MCF 10A (cell line): ENCODE data around the gene CRADD. TPM values are rescaled to one million over a fixed set of nuclear protein-coding genes. Genes with fewer than 3 reads are reported as not detected.
A peak's percentile ranks its signal among the peaks of the same experiment; 100 is the strongest.

Source experiments
- BruUV-seq: library from RNA; stranded (reverse); fragments of 400-500 nt; replicated peaks from 2 replicates; lab custom pipeline; 2021; lab: Mats Ljungman, UMichigan
- CTCF ChIA-PET: fragments of 300-600 bp; sonication (Branson Sonifier 250); formaldehyde crosslinking; extraction: SDS; loops from one replicate; lab custom pipeline; 2021; ENCODE audit warnings: antibody characterized with exemption, inconsistent platforms; lab: Yijun Ruan, JAX
- POLR2A ChIA-PET: fragments of 300-600, 350-650 bp; sonication (Branson Sonifier 250); formaldehyde crosslinking; extraction: SDS; loops from one replicate; lab custom pipeline; 2020; ENCODE audit warnings: antibody characterized with exemption, inconsistent platforms; lab: Yijun Ruan, JAX
- DNase-seq: peaks from one replicate; pipeline ENCODE4 v3.0.0-alpha.2; 2018; ENCODE audit not compliant: unreplicated experiment
- H3K27ac Mint-ChIP-seq: one replicate; pipeline ENCODE4 v1.8.0; 2022; ENCODE audit warnings: mild to moderate bottlenecking, low read depth, mixed read lengths; ENCODE audit not compliant: unreplicated experiment
- H3K27me3 Mint-ChIP-seq: one replicate; pipeline ENCODE4 v1.8.0; 2022; ENCODE audit warnings: mixed read lengths; ENCODE audit not compliant: insufficient read depth, unreplicated experiment
- H3K36me3 Mint-ChIP-seq: one replicate; pipeline ENCODE4 v1.8.0; 2022; ENCODE audit warnings: mild to moderate bottlenecking, moderate library complexity, mixed read lengths; ENCODE audit not compliant: insufficient read depth, unreplicated experiment
- H3K4me1 Mint-ChIP-seq: one replicate; pipeline ENCODE4 v1.8.0; 2022; ENCODE audit warnings: mixed read lengths; ENCODE audit not compliant: insufficient read depth, unreplicated experiment
- H3K4me3 Mint-ChIP-seq: one replicate; pipeline ENCODE4 v1.8.0; 2022; ENCODE audit warnings: mild to moderate bottlenecking, moderate library complexity, mixed read lengths; ENCODE audit not compliant: unreplicated experiment
- H3K9me3 Mint-ChIP-seq: one replicate; pipeline ENCODE4 v1.8.0; 2022; ENCODE audit warnings: mixed read lengths; ENCODE audit not compliant: unreplicated experiment
- intact Hi-C: fragments of 100-400 bp; cut with micrococcal nuclease; formaldehyde crosslinking; loops from 2 replicates; pipeline ENCODE4 v1.14.1; 2022
- total RNA-seq: library from RNA; stranded (reverse); gene quantifications from 2 replicates; pipeline ENCODE4 v1.2.3, GENCODE V29; 2022
- TF ChIP-seq, protein P1 (sequence below): fragments of 200-600 bp; IDR thresholded peaks from one replicate; pipeline ENCODE4 v1.8.0; 2022; ENCODE audit warnings: antibody characterized with exemption, mild to moderate bottlenecking; ENCODE audit not compliant: unreplicated experiment

The CRADD gene
- total RNA-seq, 1 experiment from 2014 or later: 15.4 TPM

DNA sequence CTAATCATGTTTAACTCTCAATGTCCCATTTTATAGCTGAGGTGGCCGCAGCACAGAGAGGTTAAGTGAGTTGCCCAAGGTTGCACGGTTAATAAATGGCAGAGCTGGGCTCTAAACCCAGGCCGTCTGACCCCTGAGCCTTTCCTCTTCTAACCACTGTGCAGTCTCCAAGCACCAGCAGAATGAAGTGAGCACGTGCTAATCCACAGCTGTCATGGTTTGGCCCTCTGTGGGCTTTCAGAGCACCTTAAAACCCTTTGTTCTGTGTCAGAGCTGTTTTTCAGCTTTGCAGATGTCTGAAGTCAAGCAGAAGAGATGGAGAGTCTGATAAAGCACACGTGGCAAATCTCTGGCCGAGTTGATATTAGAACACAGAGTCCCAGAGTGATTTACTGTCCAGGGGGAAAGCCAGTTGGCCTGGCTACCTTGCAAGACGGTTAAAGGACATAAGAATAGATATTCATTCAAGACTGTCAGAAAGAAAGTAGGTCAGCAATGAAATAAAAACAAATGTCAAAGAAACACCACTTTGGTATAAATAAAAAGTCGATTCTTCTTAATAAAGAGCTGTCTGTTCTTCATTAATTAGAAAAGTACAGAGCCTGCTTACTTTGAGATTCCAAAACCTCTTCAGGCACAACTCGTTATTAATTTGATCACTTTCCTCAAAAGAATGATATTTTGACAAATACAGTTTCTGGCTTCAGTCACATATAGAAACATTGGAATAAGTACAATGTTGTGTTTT, 107.3 kb downstream of the CRADD start:
- H3K27ac Mint-ChIP-seq: peak overlapping the region; percentile 80
- DNase-seq: peak; percentile 49
- H3K36me3 Mint-ChIP-seq: no peaks in the 10 kb centered on the region
- H3K4me3 Mint-ChIP-seq: peak overlapping the region; percentile 3
- intact Hi-C loops: no loop called here
- H3K9me3 Mint-ChIP-seq: no peaks in the 10 kb centered on the region
- ChIA-PET POLR2A (interaction anchor here (0.6 to 4.0 kb wide), 28 partner anchors 9 to 342 kb away, joined by 3 to 49 read pairs (median 4); partner anchors contain the start of gene CRADD), CTCF (interaction anchor here (0.5 to 4.0 kb wide), 11 partner anchors 9 to 894 kb away, joined by 3 to 29 read pairs (median 4); no protein-coding TSS in a partner anchor)
- no peaks in the 10 kb centered on the region for H3K27me3 Mint-ChIP-seq
- peaks cover 24% of the 10 kb centered on the region for H3K4me1 Mint-ChIP-seq
- TF ChIP-seq, protein P1, sequence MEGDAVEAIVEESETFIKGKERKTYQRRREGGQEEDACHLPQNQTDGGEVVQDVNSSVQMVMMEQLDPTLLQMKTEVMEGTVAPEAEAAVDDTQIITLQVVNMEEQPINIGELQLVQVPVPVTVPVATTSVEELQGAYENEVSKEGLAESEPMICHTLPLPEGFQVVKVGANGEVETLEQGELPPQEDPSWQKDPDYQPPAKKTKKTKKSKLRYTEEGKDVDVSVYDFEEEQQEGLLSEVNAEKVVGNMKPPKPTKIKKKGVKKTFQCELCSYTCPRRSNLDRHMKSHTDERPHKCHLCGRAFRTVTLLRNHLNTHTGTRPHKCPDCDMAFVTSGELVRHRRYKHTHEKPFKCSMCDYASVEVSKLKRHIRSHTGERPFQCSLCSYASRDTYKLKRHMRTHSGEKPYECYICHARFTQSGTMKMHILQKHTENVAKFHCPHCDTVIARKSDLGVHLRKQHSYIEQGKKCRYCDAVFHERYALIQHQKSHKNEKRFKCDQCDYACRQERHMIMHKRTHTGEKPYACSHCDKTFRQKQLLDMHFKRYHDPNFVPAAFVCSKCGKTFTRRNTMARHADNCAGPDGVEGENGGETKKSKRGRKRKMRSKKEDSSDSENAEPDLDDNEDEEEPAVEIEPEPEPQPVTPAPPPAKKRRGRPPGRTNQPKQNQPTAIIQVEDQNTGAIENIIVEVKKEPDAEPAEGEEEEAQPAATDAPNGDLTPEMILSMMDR: no peak
- TSS peak; percentile 91 for BruUV-seq

DNA sequence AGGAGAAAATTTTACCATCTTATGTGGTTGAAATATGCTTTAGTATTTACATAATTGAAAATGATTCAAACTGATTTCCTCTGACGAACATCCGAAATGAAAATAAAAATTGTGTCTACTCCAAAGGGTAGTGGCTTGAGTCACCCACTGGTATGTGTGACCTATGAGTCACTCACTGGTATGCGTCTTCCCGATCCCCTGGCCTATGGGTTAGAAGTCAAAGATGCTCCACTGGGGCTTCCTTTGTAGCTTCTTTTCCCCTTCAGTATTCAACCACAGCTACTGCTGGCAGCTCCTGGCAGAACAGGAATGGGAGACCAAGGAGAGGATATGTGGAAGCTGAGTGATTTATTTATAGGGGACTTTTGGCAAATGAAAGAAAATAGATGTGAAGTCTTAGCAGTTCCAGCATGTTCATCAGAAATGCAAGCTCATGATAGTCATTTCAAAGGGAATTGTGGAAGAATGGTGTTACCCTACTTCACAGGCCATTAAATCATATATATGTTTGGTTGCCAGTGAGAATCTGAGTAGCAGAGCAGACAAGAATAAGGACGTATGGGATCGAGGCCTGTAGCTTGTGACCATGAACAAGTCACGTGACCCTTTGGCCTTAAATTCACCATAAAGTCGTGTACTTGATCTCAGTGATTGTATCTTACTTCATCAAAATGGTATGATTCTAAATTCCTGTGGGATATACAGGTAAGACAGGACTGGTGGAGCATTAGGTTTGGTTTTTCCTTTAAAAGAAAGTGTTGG, 108.3 kb downstream of the CRADD start:
- peaks cover 29% of the 10 kb centered on the region for H3K4me1 Mint-ChIP-seq
- BruUV-seq: TSS peak; percentile 58
- no peaks in the 10 kb centered on the region for H3K9me3 Mint-ChIP-seq
- no peaks in the 10 kb centered on the region for H3K27me3 Mint-ChIP-seq
- H3K36me3 Mint-ChIP-seq: no peaks in the 10 kb centered on the region
- POLR2A ChIA-PET: interaction anchor here (0.6 to 4.0 kb wide), 31 partner anchors 8 to 1757 kb away, joined by 3 to 49 read pairs (median 4); partner anchors contain the start of gene CRADD
- peak; percentile 94 for DNase-seq
- intact Hi-C loops: no loop called here
- TF ChIP-seq, protein P1: no peak
- CTCF ChIA-PET: interaction anchor here (0.5 to 4.0 kb wide), 12 partner anchors 8 to 895 kb away, joined by 3 to 29 read pairs (median 4); no protein-coding TSS in a partner anchor
- H3K4me3 Mint-ChIP-seq: peak overlapping the region; percentile 3
- peak overlapping the region; percentile 80 for H3K27ac Mint-ChIP-seq

DNA sequence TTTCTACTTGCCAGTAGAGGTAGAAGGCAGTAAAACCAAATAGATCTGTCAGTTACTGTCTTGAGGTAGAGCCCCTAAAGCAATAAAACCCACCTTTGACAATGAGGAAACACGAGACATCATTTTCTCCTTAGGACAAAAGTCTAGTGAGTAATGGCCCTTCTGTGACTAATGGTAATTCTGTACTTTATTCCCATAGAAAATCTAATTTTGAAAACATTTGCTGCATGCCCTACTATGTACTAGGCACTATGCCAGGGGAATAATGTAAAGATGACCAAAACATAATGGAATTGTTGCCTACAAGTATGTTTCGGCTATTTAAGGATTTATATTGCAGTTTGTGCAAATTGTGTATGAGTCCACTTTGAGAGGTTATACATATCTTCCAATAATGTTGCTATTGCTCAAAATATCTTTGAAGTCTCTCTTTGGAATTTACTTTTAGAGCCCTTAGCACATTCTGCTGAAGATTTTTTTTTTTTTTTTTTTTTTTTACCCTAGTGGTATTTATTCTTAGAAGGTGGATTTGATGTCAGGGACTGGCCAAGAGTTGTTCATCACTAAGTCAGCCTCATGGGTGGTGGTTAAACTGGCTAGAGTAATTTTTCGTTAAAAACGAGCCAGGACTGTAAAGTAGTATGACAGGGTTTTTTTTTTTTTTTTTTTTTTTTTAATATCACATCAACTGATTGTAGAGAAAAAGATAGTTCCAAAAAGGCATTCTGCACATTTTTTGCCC, 109.7 kb downstream of the CRADD start:
- H3K4me1 Mint-ChIP-seq: peaks cover 36% of the 10 kb centered on the region
- intact Hi-C loops: no loop called here
- TF ChIP-seq, protein P1: no peak
- BruUV-seq: no TSS peak
- H3K9me3 Mint-ChIP-seq: no peaks in the 10 kb centered on the region
- H3K36me3 Mint-ChIP-seq: no peaks in the 10 kb centered on the region
- ChIA-PET CTCF (interaction anchor here (0.6 to 0.8 kb wide), 2 partner anchors 10 to 1122 kb away, joined by 3 to 5 read pairs; no protein-coding TSS in a partner anchor), POLR2A (interaction anchor here (0.8 to 1.5 kb wide), 4 partner anchors 9 to 313 kb away, joined by 3 to 4 read pairs (median 4); no protein-coding TSS in a partner anchor)
- H3K27me3 Mint-ChIP-seq: no peaks in the 10 kb centered on the region
- H3K4me3 Mint-ChIP-seq: no peak overlapping the region
- DNase-seq: peak; percentile 57
- H3K27ac Mint-ChIP-seq: peak overlapping the region; percentile 80
